ENCODE results near the gene ADAMTS8. TPM values are rescaled to one million over a fixed set of nuclear protein-coding genes. Genes with fewer than 3 reads are reported as not detected.

The ADAMTS8 gene
- total and polyA plus RNA-seq, 2 experiments from 2014 or later: under 0.01 to 0.10 TPM

DNA sequence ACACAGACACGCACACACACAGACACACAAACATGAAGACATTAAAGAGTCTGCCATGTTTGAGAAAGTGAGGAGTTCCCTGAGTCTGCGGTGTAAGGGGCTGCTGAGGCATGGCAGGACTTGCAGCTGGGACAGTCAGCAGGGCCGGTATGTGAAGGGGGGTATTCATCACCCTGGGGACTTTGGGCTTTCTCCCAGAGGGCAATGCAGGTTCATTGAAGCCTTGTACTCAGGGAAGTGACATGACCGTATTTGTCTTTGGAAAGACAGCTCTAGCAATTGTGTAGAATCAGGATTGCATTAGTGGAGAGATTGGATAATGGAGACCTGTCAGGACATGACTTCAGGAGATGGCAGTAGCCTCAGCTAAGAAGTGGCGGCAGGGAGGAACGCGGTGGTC is 9.4 kb upstream of the ADAMTS8 start:
- Histone ChIP-seq H3K9ac (no peak overlapping the region), H3K9me2 (ENCODE audit: insufficient read depth) (no peaks in the 10 kb centered on the region), H3K27me3 (replicated peaks; ENCODE audit: insufficient read depth) (no peaks in the 10 kb centered on the region), H3K79me2 (ENCODE audit: insufficient read depth) (no peaks in the 10 kb centered on the region), H3F3A (ENCODE audit: insufficient read depth) (peaks cover 15% of the 10 kb centered on the region), H3K36me3 (ENCODE audit: low read depth) (no peaks in the 10 kb centered on the region), H3K4me3 (no peak overlapping the region), H2AFZ (no peak overlapping the region), H3K4me2 (ENCODE audit: unreplicated experiment) (no peak overlapping the region), H3K4me1 (ENCODE audit: insufficient read depth) (peaks cover 27% of the 10 kb centered on the region), H3K9me3 (ENCODE audit: low read depth) (no peaks in the 10 kb centered on the region), H3K27ac (no peak overlapping the region), H4K20me1 (ENCODE audit: insufficient read depth) (no peaks in the 10 kb centered on the region)
- WGBS, 2 experiments (ENCODE audit: low coverage in 1 of 2, low lambda C conversion rate in 2 of 2, missing lambda C conversion rate in 2 of 2): 97 to 98% methylated on average over 7 of the region's 7 CpGs
- no peak for DNase-seq
- no peak for TF ChIP-seq EZH2 (IDR thresholded peaks at IDR 0.05; ENCODE audit: insufficient read depth, poor library complexity, severe bottlenecking)
- no peak for TF ChIP-seq EZH2phosphoT487 (IDR thresholded peaks at IDR 0.05; ENCODE audit: insufficient read depth, low read depth)
- in situ Hi-C loops (cut with MboI): loop anchor here (10.0 kb wide), 1 partner anchor 217 kb away; no protein-coding TSS in a partner anchor

DNA sequence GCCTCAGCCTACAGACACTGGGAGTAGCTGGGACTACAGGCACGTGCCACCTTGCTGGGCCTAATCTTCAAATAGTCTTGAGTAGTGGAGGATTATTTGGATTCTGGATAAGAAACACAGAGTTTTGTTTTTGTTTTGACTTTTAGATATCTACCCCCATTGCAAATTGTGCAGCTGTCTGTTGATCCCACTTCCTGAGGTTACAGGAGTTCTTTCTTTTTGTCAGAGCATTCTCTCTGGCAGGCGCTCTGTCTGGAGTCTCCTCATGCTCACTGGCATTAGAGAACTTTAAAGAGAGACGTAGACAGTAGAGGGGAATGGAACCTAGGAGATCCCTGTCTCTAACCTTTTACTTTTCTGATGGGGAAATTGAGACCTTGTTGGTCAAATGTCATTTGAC is 7.8 kb upstream of the ADAMTS8 start:
- no peaks in the 10 kb centered on the region for H3K9me3 ChIP-seq (ENCODE audit: low read depth)
- WGBS, 2 experiments (ENCODE audit: low coverage in 1 of 2, low lambda C conversion rate in 2 of 2, missing lambda C conversion rate in 2 of 2): 99 to 100% methylated on average over 3 of the region's 3 CpGs
- no peaks in the 10 kb centered on the region for H3K79me2 ChIP-seq (ENCODE audit: insufficient read depth)
- H3K4me3 ChIP-seq: no peak overlapping the region
- H3K4me2 ChIP-seq (ENCODE audit: unreplicated experiment): no peak overlapping the region
- H3K36me3 ChIP-seq (ENCODE audit: low read depth): no peaks in the 10 kb centered on the region
- no peak for DNase-seq
- no peaks in the 10 kb centered on the region for H3K9me2 ChIP-seq (ENCODE audit: insufficient read depth)
- peaks cover 18% of the 10 kb centered on the region for H3K4me1 ChIP-seq (ENCODE audit: insufficient read depth)
- no peaks in the 10 kb centered on the region for H4K20me1 ChIP-seq (ENCODE audit: insufficient read depth)
- H3K27me3 ChIP-seq (replicated peaks; ENCODE audit: insufficient read depth): no peaks in the 10 kb centered on the region
- H2AFZ ChIP-seq: no peak overlapping the region
- TF ChIP-seq EZH2phosphoT487 (IDR thresholded peaks at IDR 0.05; ENCODE audit: insufficient read depth, low read depth) (no peak), EZH2 (IDR thresholded peaks at IDR 0.05; ENCODE audit: insufficient read depth, poor library complexity, severe bottlenecking) (no peak)
- H3K9ac ChIP-seq: no peak overlapping the region
- peaks cover 12% of the 10 kb centered on the region for H3F3A ChIP-seq (ENCODE audit: insufficient read depth)
- in situ Hi-C loops (cut with MboI): loop anchor here (10.0 kb wide), 1 partner anchor 219 kb away; no protein-coding TSS in a partner anchor
- H3K27ac ChIP-seq: no peak overlapping the region

DNA sequence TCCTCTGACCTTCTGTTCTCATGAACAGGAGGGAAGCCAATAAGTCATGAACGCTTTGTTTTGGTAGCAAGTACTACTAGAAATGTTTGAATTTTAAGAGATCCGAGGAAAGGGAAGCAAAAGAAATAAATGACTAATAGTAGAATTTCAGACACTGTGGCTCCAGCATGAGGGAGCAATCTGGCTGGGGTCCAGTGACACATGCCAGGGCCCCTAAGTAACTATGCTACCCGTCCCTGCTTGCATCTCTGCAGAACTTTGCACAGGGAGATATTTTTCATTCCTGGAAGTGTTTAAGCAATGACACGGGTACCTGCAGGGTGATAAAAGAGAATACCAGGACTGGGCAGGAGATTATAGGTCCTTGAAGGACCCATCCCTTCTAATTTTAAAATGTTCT is 7.3 kb upstream of the ADAMTS8 start:
- H2AFZ ChIP-seq: no peak overlapping the region
- no peak for TF ChIP-seq EZH2 (IDR thresholded peaks at IDR 0.05; ENCODE audit: insufficient read depth, poor library complexity, severe bottlenecking)
- no peak for TF ChIP-seq EZH2phosphoT487 (IDR thresholded peaks at IDR 0.05; ENCODE audit: insufficient read depth, low read depth)
- no peaks in the 10 kb centered on the region for H3K9me2 ChIP-seq (ENCODE audit: insufficient read depth)
- H3F3A ChIP-seq (ENCODE audit: insufficient read depth): peaks cover 12% of the 10 kb centered on the region
- H3K27me3 ChIP-seq (replicated peaks; ENCODE audit: insufficient read depth): no peaks in the 10 kb centered on the region
- in situ Hi-C loops (cut with MboI): loop anchor here (10.0 kb wide), 1 partner anchor 219 kb away; no protein-coding TSS in a partner anchor
- H3K9me3 ChIP-seq (ENCODE audit: low read depth): no peaks in the 10 kb centered on the region
- peak overlapping the region; percentile 81 for H3K9ac ChIP-seq
- peak overlapping the region; percentile 56 for H3K27ac ChIP-seq
- no peaks in the 10 kb centered on the region for H3K36me3 ChIP-seq (ENCODE audit: low read depth)
- H3K4me3 ChIP-seq: peak overlapping the region; percentile 80; the same call in 1 of the 2 replicates
- no peaks in the 10 kb centered on the region for H3K79me2 ChIP-seq (ENCODE audit: insufficient read depth)
- H3K4me1 ChIP-seq (ENCODE audit: insufficient read depth): peaks cover 18% of the 10 kb centered on the region
- H4K20me1 ChIP-seq (ENCODE audit: insufficient read depth): no peaks in the 10 kb centered on the region
- peak; percentile 77 for DNase-seq
- WGBS, 2 experiments (ENCODE audit: low coverage in 1 of 2, low lambda C conversion rate in 2 of 2, missing lambda C conversion rate in 2 of 2): 17 to 21% methylated on average over 4 of the region's 4 CpGs
- H3K4me2 ChIP-seq (ENCODE audit: unreplicated experiment): peak overlapping the region; percentile 97

DNA sequence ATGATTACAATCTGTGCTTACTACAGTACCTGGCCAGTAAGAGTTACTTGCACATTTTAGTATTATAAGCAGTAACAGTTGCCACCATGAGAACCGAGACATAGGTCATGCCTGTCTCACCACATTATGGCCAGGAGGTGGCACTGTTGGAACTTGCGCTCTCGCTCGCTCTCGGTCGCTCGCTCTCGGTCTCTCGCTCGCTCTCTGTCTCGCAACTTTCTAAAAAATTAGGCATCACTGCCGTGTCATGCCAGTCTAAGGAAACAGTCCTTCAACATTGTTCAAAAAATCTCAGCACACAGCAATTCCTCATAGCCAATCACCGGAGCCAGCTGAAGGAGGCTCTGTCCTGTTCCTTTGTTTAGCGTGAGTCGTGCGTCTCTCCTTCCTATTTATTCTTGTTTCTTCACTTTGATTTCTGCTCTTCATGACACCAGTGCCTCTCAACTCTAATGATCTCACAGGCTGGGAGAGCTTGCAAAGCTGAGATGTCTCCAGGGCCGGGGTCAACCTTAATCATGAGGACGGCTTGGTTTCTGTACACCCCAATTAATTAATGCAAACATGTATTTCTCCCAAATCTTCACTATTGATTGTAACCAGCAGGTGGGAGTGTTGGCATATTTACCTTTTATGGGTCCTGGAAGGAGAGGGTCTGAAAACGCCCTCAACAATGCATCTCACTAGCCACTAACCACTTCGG is 6.3 kb upstream of the ADAMTS8 start:
- Histone ChIP-seq H3K79me2 (ENCODE audit: insufficient read depth) (no peaks in the 10 kb centered on the region), H3K27me3 (replicated peaks; ENCODE audit: insufficient read depth) (peaks cover 7% of the 10 kb centered on the region; the same call in 1 of the 2 replicates), H3K4me2 (ENCODE audit: unreplicated experiment) (peak overlapping the region; percentile 97), H3K36me3 (ENCODE audit: low read depth) (no peaks in the 10 kb centered on the region), H3K4me3 (peak overlapping the region; percentile 80), H3K9ac (peak overlapping the region; percentile 81), H2AFZ (peak overlapping the region; percentile 95), H3K9me3 (ENCODE audit: low read depth) (no peaks in the 10 kb centered on the region), H3F3A (ENCODE audit: insufficient read depth) (peaks cover 12% of the 10 kb centered on the region), H3K4me1 (ENCODE audit: insufficient read depth) (peaks cover 18% of the 10 kb centered on the region), H3K27ac (peak overlapping the region; percentile 56), H3K9me2 (ENCODE audit: insufficient read depth) (no peaks in the 10 kb centered on the region), H4K20me1 (ENCODE audit: insufficient read depth) (no peaks in the 10 kb centered on the region)
- in situ Hi-C loops (cut with MboI): loop anchor here (5.0 to 10.0 kb wide), 2 partner anchors 220 to 433 kb away; no protein-coding TSS in a partner anchor
- WGBS, 2 experiments (ENCODE audit: low coverage in 1 of 2, low lambda C conversion rate in 2 of 2, missing lambda C conversion rate in 2 of 2): 1% methylated on average over 20 of the region's 20 CpGs
- TF ChIP-seq EZH2 (IDR thresholded peaks at IDR 0.05; ENCODE audit: insufficient read depth, poor library complexity, severe bottlenecking) (no peak), EZH2phosphoT487 (IDR thresholded peaks at IDR 0.05; ENCODE audit: insufficient read depth, low read depth) (no peak)
- peak; percentile 91 for DNase-seq

All from GM23248 (cell line).